HCT116 (cell line): Measurements from ENCODE around the gene SLC12A1. TPM values are rescaled to one million over a fixed set of nuclear protein-coding genes. Genes with fewer than 3 reads are reported as not detected.

Source experiments
- ATAC-seq: fragments of 200-7000 bp; cut with Tn5 transposase; 2 replicates; pipeline ENCODE4 v1.9.1; 2020; ENCODE audit warnings: mild to moderate bottlenecking, moderate library complexity
- BruUV-seq: library from RNA; stranded (reverse); fragments of 400-500 nt; replicated peaks from 2 replicates; lab custom pipeline; 2021; lab: Mats Ljungman, UMichigan
- CTCF ChIA-PET: fragments of 300-600 bp; sonication (Branson Sonifier 250); formaldehyde crosslinking; loops from one replicate; lab custom pipeline; 2021; ENCODE audit warnings: antibody characterized with exemption; lab: Charles Lee
- POLR2A ChIA-PET: fragments of 300-600, 350-600 bp; sonication (Branson Sonifier 250); formaldehyde crosslinking; loops from one replicate; lab custom pipeline; 2021; ENCODE audit warnings: antibody characterized with exemption; lab: Charles Lee
- RAD21 ChIA-PET, 2 experiments: fragments of 300-600 bp; sonication (Branson Sonifier 250); formaldehyde crosslinking; loops; one replicate each; lab custom pipeline; 2023; ENCODE audit warnings: low total read pairs in 2 of 2; ENCODE audit not compliant: uncharacterized antibody in 2 of 2, unreplicated experiment in 2 of 2, low non-redundant PET in 1 of 2; lab: Charles Lee
- DNase-seq: peaks from one replicate; pipeline ENCODE4 v3.0.0-alpha.2; 2010; ENCODE audit warnings: low read depth, low spot score
- H2AFZ ChIP-seq: fragments of 200-600 bp; shearing (Covaris generic), sonication (generic); 2 replicates; pipeline ENCODE4 v1.6.1; 2017; ENCODE audit warnings: low read depth, mixed run types, mixed read lengths, antibody characterized with exemption, low read length; ENCODE audit not compliant: poor library complexity, severe bottlenecking
- H3K27ac ChIP-seq: 2 replicates; pipeline ENCODE4 v1.5.1; 2012; ENCODE audit warnings: low read depth, low read length
- H3K27me3 ChIP-seq: fragments of 200-600 bp; sonication (generic); 2 replicates; pipeline ENCODE4 v1.6.1; 2016; ENCODE audit warnings: mixed run types, low read length, mixed read lengths; ENCODE audit not compliant: insufficient read depth
- H3K36me3 ChIP-seq, 2 experiments: fragments of 200-500 bp in 1 of 2; fragments of 200-600 bp in 1 of 2; sonication (Bioruptor generic) in 1 of 2; sonication (generic) in 1 of 2; 2 replicates each; pipeline versions ENCODE4 v1.5.1 to v1.6.1; 2014 to 2016; ENCODE audit warnings: low read length in 2 of 2, inconsistent platforms in 1 of 2, mixed read lengths in 1 of 2, mixed run types in 1 of 2; ENCODE audit not compliant: insufficient read depth in 2 of 2, control insufficient read depth in 1 of 2
- H3K4me1 ChIP-seq, 2 experiments: fragments of 200-600 bp in 1 of 2; sonication (generic) in 1 of 2; 2 replicates each; pipeline versions ENCODE4 v1.5.1 to v1.6.1; 2012 to 2017; ENCODE audit warnings: low read length in 2 of 2, inconsistent platforms in 1 of 2, mild to moderate bottlenecking in 1 of 2, mixed read lengths in 1 of 2, mixed run types in 1 of 2, moderate library complexity in 1 of 2; ENCODE audit not compliant: insufficient read depth in 2 of 2, control insufficient read depth in 1 of 2
- H3K4me2 ChIP-seq: fragments of 200-600 bp; sonication (generic); 2 replicates; pipeline ENCODE4 v1.6.1; 2017; ENCODE audit warnings: mixed run types, low read length, mixed read lengths
- H3K4me3 ChIP-seq, 2 experiments: fragments of 200-600 bp in 1 of 2; sonication (generic) in 1 of 2; replicated peaks in 1 of 2; 2 replicates each; pipeline ENCODE4 v1.5.1; 2011 to 2016; ENCODE audit warnings: low read length in 2 of 2, control low read depth in 1 of 2, low read depth in 1 of 2, mild to moderate bottlenecking in 1 of 2, mixed read lengths in 1 of 2, mixed run types in 1 of 2
- H3K79me2 ChIP-seq: fragments of 200-600 bp; sonication (generic); 2 replicates; pipeline ENCODE4 v1.6.1; 2017; ENCODE audit warnings: mild to moderate bottlenecking, mixed run types, low read length, moderate library complexity, mixed read lengths; ENCODE audit not compliant: insufficient read depth
- H3K9ac ChIP-seq: fragments of 200-600 bp; sonication (generic); 2 replicates; pipeline ENCODE4 v1.6.1; 2016; ENCODE audit warnings: low read length, mixed read lengths
- H3K9me2 ChIP-seq: fragments of 200-600 bp; sonication (generic), shearing (Covaris generic); 2 replicates; pipeline ENCODE4 v1.6.1; 2017; ENCODE audit warnings: mixed run types, mild to moderate bottlenecking, moderate library complexity; ENCODE audit not compliant: insufficient read depth
- H3K9me3 ChIP-seq, 2 experiments: fragments of 200-500 bp in 1 of 2; fragments of 200-600 bp in 1 of 2; sonication (Bioruptor generic) in 1 of 2; sonication (generic) in 1 of 2; 2 replicates each; pipeline ENCODE4 v1.6.1; 2014 to 2017; ENCODE audit warnings: low read length in 2 of 2, mixed read lengths in 2 of 2, inconsistent platforms in 1 of 2, low read depth in 1 of 2, mild to moderate bottlenecking in 1 of 2, mixed run types in 1 of 2, moderate library complexity in 1 of 2; ENCODE audit not compliant: control insufficient read depth in 1 of 2, insufficient read depth in 1 of 2
- H4K20me1 ChIP-seq: fragments of 200-600 bp; sonication (generic), shearing (Covaris generic); 2 replicates; pipeline ENCODE4 v1.6.1; 2017; ENCODE audit warnings: mixed run types, mild to moderate bottlenecking, moderate library complexity; ENCODE audit not compliant: insufficient read depth
- CBX3 ChIP-seq: IDR thresholded peaks from 2 replicates; pipeline ENCODE4 v1.6.1; 2012; ENCODE audit warnings: low read depth
- CEBPB ChIP-seq: IDR thresholded peaks from 2 replicates; pipeline ENCODE4 v1.6.1; 2012; ENCODE audit warnings: low read depth
- EGR1 ChIP-seq: IDR thresholded peaks from 2 replicates; pipeline ENCODE4 v1.6.1; 2012; ENCODE audit warnings: low read depth
- ELF1 ChIP-seq: IDR thresholded peaks from 2 replicates; pipeline ENCODE4 v1.6.1; 2012; ENCODE audit warnings: low read depth, borderline replicate concordance
- EZH2 ChIP-seq: fragments of 200-600 bp; sonication (generic); IDR thresholded peaks from 2 replicates; pipeline ENCODE4 v1.6.1; 2017; ENCODE audit warnings: antibody characterized with exemption, mixed run types
- FOSL1 ChIP-seq: IDR thresholded peaks from 2 replicates; pipeline ENCODE4 v1.6.1; 2012; ENCODE audit warnings: low read depth
- JUND ChIP-seq: IDR thresholded peaks from 2 replicates; pipeline ENCODE4 v1.6.1; 2012
- POLR2A ChIP-seq: IDR thresholded peaks from 2 replicates; pipeline ENCODE4 v1.7.0; 2011; ENCODE audit warnings: borderline replicate concordance; ENCODE audit not compliant: insufficient read depth, insufficient read length; ENCODE audit errors: extremely low read depth
- SP1 ChIP-seq: IDR thresholded peaks from 2 replicates; pipeline ENCODE4 v1.6.1; 2012; ENCODE audit warnings: low read depth
- SRF ChIP-seq: IDR thresholded peaks from 2 replicates; pipeline ENCODE4 v1.6.1; 2012; ENCODE audit warnings: low read depth
- TCF7L2 ChIP-seq: IDR thresholded peaks from 2 replicates; pipeline ENCODE4 v1.7.0; 2011; ENCODE audit warnings: borderline replicate concordance, inconsistent platforms; ENCODE audit not compliant: insufficient read depth, insufficient read length; ENCODE audit errors: extremely low read depth
- YY1 ChIP-seq: IDR thresholded peaks from 2 replicates; pipeline ENCODE4 v1.6.1; 2011; ENCODE audit warnings: low read length, low read depth, moderate library complexity, mild to moderate bottlenecking; ENCODE audit not compliant: insufficient replicate concordance; ENCODE audit errors: extremely low read depth
- ZNF274 ChIP-seq: fragments of 200-500 bp; sonication (Bioruptor generic); IDR thresholded peaks from 2 replicates; pipeline ENCODE4 v1.6.1; 2014; ENCODE audit warnings: mild to moderate bottlenecking, low read depth, low read length, inconsistent platforms
- intact Hi-C: fragments of 100-400 bp; cut with micrococcal nuclease; formaldehyde crosslinking; loops from 2 replicates; pipeline ENCODE4 v1.10.0; 2022
- total RNA-seq: library from RNA; stranded (reverse); gene quantifications from one replicate; pipeline ENCODE4 v1.2.1, GENCODE V29; 2021; ENCODE audit not compliant: unreplicated experiment
- TF ChIP-seq, protein P1 (sequence below): IDR thresholded peaks from 2 replicates; pipeline ENCODE4 v1.6.1; 2012; ENCODE audit warnings: low read depth
- TF ChIP-seq, protein P2 (sequence below): IDR thresholded peaks from 2 replicates; pipeline ENCODE4 v1.6.1; 2011; ENCODE audit warnings: mild to moderate bottlenecking, low read length, moderate library complexity; ENCODE audit not compliant: insufficient replicate concordance; ENCODE audit errors: extremely low read depth
- TF ChIP-seq, protein P3 (sequence below), 3 experiments: fragments of 200-600 bp in 1 of 3; sonication (generic) in 1 of 3; IDR thresholded peaks in 2 of 3; conservative IDR thresholded peaks in 1 of 3; 2 replicates each; pipeline ENCODE4 v1.5.1; 2012 to 2017; ENCODE audit warnings: low read depth in 2 of 3, low read length in 2 of 3, antibody characterized with exemption in 1 of 3, borderline replicate concordance in 1 of 3, control low read depth in 1 of 3, mild to moderate bottlenecking in 1 of 3, mixed read lengths in 1 of 3, mixed run types in 1 of 3, moderate library complexity in 1 of 3; ENCODE audit not compliant: insufficient read depth in 1 of 3

Gene SLC12A1
- total RNA-seq, 1 experiment from 2014 or later = not detected

DNA sequence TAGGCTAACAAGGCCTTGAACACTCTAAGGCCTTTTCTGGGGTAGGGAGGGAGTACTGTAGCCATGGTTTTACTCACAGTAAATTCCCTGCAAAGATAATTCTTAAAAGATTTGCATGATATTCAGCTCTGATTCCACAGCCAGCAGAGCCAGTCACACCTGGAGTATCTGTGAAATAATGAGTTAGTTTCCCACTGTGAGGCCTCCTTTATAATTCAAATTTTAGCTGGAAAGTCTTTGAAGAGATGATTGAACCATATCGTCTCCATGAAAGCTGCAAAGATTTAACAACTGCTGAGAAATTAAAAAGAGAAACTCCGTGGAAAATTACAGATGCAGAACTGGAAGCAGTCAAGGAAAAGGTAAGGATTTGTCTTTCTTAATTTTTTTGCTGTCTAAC is 92.8 kb downstream of the SLC12A1 start:
- Histone ChIP-seq H3K36me3 (no peaks in the 10 kb centered on the region), H3K9ac (no peak overlapping the region), H3K27me3 (no peaks in the 10 kb centered on the region), H3K79me2 (no peaks in the 10 kb centered on the region), H3K27ac (no peak overlapping the region), H3K9me2 (no peaks in the 10 kb centered on the region), H4K20me1 (no peaks in the 10 kb centered on the region), H3K4me3 (no peak overlapping the region), H3K4me2 (no peak overlapping the region), H2AFZ (no peak overlapping the region), H3K4me1 (no peaks in the 10 kb centered on the region), H3K9me3 (no peaks in the 10 kb centered on the region)
- no peak for ATAC-seq
- POLR2A ChIA-PET = no interaction called here
- BruUV-seq = no TSS peak
- DNase-seq = no peak
- CTCF ChIA-PET = interaction anchor here (1.7 kb wide), 1 partner anchor 13 kb away, joined by 7 read pairs; no protein-coding TSS in a partner anchor
- TF ChIP-seq POLR2A (no peak), CEBPB (no peak), CBX3 (no peak), EZH2 (no peak), JUND (no peak), ELF1 (no peak), ZNF274 (no peak), EGR1 (no peak), SP1 (no peak), TCF7L2 (no peak), SRF (no peak), FOSL1 (no peak), YY1 (no peak)
- TF ChIP-seq, protein P1, sequence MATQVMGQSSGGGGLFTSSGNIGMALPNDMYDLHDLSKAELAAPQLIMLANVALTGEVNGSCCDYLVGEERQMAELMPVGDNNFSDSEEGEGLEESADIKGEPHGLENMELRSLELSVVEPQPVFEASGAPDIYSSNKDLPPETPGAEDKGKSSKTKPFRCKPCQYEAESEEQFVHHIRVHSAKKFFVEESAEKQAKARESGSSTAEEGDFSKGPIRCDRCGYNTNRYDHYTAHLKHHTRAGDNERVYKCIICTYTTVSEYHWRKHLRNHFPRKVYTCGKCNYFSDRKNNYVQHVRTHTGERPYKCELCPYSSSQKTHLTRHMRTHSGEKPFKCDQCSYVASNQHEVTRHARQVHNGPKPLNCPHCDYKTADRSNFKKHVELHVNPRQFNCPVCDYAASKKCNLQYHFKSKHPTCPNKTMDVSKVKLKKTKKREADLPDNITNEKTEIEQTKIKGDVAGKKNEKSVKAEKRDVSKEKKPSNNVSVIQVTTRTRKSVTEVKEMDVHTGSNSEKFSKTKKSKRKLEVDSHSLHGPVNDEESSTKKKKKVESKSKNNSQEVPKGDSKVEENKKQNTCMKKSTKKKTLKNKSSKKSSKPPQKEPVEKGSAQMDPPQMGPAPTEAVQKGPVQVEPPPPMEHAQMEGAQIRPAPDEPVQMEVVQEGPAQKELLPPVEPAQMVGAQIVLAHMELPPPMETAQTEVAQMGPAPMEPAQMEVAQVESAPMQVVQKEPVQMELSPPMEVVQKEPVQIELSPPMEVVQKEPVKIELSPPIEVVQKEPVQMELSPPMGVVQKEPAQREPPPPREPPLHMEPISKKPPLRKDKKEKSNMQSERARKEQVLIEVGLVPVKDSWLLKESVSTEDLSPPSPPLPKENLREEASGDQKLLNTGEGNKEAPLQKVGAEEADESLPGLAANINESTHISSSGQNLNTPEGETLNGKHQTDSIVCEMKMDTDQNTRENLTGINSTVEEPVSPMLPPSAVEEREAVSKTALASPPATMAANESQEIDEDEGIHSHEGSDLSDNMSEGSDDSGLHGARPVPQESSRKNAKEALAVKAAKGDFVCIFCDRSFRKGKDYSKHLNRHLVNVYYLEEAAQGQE = no peak
- TF ChIP-seq, protein P2, sequence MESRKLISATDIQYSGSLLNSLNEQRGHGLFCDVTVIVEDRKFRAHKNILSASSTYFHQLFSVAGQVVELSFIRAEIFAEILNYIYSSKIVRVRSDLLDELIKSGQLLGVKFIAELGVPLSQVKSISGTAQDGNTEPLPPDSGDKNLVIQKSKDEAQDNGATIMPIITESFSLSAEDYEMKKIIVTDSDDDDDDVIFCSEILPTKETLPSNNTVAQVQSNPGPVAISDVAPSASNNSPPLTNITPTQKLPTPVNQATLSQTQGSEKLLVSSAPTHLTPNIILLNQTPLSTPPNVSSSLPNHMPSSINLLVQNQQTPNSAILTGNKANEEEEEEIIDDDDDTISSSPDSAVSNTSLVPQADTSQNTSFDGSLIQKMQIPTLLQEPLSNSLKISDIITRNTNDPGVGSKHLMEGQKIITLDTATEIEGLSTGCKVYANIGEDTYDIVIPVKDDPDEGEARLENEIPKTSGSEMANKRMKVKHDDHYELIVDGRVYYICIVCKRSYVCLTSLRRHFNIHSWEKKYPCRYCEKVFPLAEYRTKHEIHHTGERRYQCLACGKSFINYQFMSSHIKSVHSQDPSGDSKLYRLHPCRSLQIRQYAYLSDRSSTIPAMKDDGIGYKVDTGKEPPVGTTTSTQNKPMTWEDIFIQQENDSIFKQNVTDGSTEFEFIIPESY = no peak
- TF ChIP-seq, protein P3, sequence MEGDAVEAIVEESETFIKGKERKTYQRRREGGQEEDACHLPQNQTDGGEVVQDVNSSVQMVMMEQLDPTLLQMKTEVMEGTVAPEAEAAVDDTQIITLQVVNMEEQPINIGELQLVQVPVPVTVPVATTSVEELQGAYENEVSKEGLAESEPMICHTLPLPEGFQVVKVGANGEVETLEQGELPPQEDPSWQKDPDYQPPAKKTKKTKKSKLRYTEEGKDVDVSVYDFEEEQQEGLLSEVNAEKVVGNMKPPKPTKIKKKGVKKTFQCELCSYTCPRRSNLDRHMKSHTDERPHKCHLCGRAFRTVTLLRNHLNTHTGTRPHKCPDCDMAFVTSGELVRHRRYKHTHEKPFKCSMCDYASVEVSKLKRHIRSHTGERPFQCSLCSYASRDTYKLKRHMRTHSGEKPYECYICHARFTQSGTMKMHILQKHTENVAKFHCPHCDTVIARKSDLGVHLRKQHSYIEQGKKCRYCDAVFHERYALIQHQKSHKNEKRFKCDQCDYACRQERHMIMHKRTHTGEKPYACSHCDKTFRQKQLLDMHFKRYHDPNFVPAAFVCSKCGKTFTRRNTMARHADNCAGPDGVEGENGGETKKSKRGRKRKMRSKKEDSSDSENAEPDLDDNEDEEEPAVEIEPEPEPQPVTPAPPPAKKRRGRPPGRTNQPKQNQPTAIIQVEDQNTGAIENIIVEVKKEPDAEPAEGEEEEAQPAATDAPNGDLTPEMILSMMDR (IDR thresholded peaks at IDR 0.05 in 2 of 3, conservative IDR thresholded peaks at IDR 0.05 in 1 of 3; ENCODE audit: borderline replicate concordance in 1 of 3, insufficient read depth in 1 of 3, low read depth in 2 of 3, low read length in 2 of 3) = no peak
- RAD21 ChIA-PET = no interaction called here
- intact Hi-C loops = no loop called here
